ENCODE data around the gene NOTUM.

DNA sequence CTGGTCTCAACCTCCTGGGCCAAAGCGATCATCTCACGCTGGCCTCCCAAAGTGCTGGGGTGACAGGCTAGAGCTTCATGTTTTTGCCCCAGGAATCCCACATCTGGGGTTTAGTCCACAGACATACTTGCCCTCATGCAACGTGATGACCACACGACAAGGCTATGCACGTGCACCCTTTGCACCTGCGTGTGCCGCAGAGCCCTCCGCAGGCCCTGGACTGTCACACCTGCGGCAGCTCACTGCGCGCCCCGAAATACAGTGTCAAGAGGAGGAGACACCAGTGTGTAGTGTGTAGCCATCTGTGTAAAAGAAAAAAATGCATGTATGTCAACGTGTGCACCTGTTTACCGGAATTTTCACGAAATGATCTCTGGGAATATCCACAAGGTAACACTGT lies 10.5 kb downstream of the NOTUM start:
- TF ChIP-seq, protein P1, sequence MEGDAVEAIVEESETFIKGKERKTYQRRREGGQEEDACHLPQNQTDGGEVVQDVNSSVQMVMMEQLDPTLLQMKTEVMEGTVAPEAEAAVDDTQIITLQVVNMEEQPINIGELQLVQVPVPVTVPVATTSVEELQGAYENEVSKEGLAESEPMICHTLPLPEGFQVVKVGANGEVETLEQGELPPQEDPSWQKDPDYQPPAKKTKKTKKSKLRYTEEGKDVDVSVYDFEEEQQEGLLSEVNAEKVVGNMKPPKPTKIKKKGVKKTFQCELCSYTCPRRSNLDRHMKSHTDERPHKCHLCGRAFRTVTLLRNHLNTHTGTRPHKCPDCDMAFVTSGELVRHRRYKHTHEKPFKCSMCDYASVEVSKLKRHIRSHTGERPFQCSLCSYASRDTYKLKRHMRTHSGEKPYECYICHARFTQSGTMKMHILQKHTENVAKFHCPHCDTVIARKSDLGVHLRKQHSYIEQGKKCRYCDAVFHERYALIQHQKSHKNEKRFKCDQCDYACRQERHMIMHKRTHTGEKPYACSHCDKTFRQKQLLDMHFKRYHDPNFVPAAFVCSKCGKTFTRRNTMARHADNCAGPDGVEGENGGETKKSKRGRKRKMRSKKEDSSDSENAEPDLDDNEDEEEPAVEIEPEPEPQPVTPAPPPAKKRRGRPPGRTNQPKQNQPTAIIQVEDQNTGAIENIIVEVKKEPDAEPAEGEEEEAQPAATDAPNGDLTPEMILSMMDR (conservative IDR thresholded peaks at IDR 0.05; ENCODE audit: low read depth, low read length) = no peak
- TF ChIP-seq EZH2 (IDR thresholded peaks at IDR 0.05; ENCODE audit: borderline replicate concordance, low read depth, low read length, poor library complexity, severe bottlenecking) = no peak

All from A673 (cell line).